ENCODE measurements around the gene AGO4. TPM values are rescaled to one million over a fixed set of nuclear protein-coding genes. Genes with fewer than 3 reads are reported as not detected.

Gene AGO4
- total and polyA plus RNA-seq, 2 donors from 2014 or later, result 3.3 to 12.2 TPM

- intact Hi-C loops (cut with DNase I), result no loop called here
- no peaks in the 10 kb centered on the region for H3K9me3 ChIP-seq (ENCODE audit: control insufficient read depth in 2 of 3, insufficient read depth in 1 of 3, low read length in 3 of 3)
- no peaks in the 10 kb centered on the region for H3K4me1 ChIP-seq (ENCODE audit: control insufficient read depth in 2 of 3, insufficient read depth in 2 of 3, low read depth in 1 of 3, low read length in 3 of 3)
- FAIRE-seq (no peak), DNase-seq (no peak)
- H3K27me3 ChIP-seq (ENCODE audit: control insufficient read depth, insufficient read depth, low read length), result no peaks in the 10 kb centered on the region
- TF ChIP-seq CTCF (IDR thresholded peaks at IDR 0.05; ENCODE audit: borderline replicate concordance, extremely low read depth, insufficient read depth), result no peak
- no peak overlapping the region for H3K9ac ChIP-seq (ENCODE audit: low read length in 3 of 3)
- no peak overlapping the region for H3K4me3 ChIP-seq (ENCODE audit: low read length in 3 of 3)
- H3K36me3 ChIP-seq (ENCODE audit: control insufficient read depth in 2 of 3, insufficient read depth in 3 of 3, low read length in 3 of 3), result peaks cover 2 to 16% (median 13%) of the 10 kb centered on the region in 3 donors
- H3K27ac ChIP-seq (ENCODE audit: low read depth in 2 of 2, low read length in 2 of 2), result no peak overlapping the region
Observed at GRCh38 chr1:35899941-35900340, 92.1 kb downstream of the AGO4 start.

DNA sequence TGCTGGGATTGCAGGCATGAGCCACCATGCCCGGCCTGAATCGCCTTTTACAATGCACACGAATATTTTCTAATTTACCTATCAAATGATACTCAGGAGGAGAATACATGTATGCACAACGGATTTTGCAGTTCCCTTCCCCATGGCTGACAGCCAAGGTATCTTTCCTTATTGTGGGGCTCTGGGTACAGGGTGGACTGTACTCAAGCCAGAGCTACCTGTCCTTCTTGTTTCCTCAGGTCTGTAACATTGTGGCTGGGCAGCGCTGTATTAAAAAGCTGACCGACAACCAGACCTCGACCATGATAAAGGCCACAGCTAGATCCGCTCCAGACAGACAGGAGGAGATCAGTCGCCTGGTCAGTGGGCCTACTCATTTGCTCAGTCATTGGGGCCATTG, 93.4 kb downstream of the AGO4 start:
- FAIRE-seq, result no peak
- Histone ChIP-seq H3K9ac (ENCODE audit: low read length in 3 of 3) (no peak overlapping the region), H3K27ac (ENCODE audit: low read depth in 2 of 2, low read length in 2 of 2) (no peak overlapping the region), H3K4me1 (ENCODE audit: control insufficient read depth in 2 of 3, insufficient read depth in 2 of 3, low read depth in 1 of 3, low read length in 3 of 3) (no peaks in the 10 kb centered on the region), H3K27me3 (ENCODE audit: control insufficient read depth, insufficient read depth, low read length) (no peaks in the 10 kb centered on the region), H3K4me3 (ENCODE audit: low read length in 3 of 3) (no peak overlapping the region), H3K36me3 (ENCODE audit: control insufficient read depth in 2 of 3, insufficient read depth in 3 of 3, low read length in 3 of 3) (peaks cover 2 to 13% (median 13%) of the 10 kb centered on the region in 3 donors), H3K9me3 (ENCODE audit: control insufficient read depth in 2 of 3, insufficient read depth in 1 of 3, low read length in 3 of 3) (no peaks in the 10 kb centered on the region)
- TF ChIP-seq CTCF (IDR thresholded peaks at IDR 0.05; ENCODE audit: borderline replicate concordance, extremely low read depth, insufficient read depth), result no peak
- DNase-seq, result no peak
- intact Hi-C loops (cut with DNase I), result no loop called here

DNA sequence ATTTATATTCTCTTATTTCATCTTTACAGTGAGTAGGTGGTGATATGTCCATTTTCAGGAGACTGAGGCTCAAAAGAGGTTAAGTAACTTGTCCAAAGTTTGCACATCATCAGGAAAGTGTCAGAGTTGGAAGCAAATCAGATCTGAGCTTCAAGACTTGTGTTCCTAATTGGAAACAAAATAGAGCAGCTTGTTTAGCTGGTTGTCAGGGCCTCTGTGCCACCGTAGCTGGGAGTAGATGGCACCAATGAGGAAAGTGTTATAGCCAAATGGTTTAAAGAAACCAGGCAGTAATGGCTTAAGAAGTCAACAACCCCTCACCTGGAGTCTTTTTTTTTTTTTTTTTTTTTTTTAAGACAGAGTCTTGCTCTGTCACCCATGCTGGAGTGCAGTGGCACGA, 94.9 kb downstream of the AGO4 start:
- intact Hi-C loops (cut with DNase I), result no loop called here
- Histone ChIP-seq H3K36me3 (ENCODE audit: control insufficient read depth in 2 of 3, insufficient read depth in 3 of 3, low read length in 3 of 3) (peaks cover 2 to 21% (median 19%) of the 10 kb centered on the region in 3 donors), H3K4me1 (ENCODE audit: control insufficient read depth in 2 of 3, insufficient read depth in 2 of 3, low read depth in 1 of 3, low read length in 3 of 3) (no peaks in the 10 kb centered on the region)

More for the DNA sequence above, 94.9 kb downstream of the AGO4 start:
- Histone ChIP-seq H3K9me3 (ENCODE audit: control insufficient read depth in 2 of 3, insufficient read depth in 1 of 3, low read length in 3 of 3) (no peaks in the 10 kb centered on the region), H3K27ac (ENCODE audit: low read depth in 2 of 2, low read length in 2 of 2) (no peak overlapping the region), H3K9ac (ENCODE audit: low read length in 3 of 3) (no peak overlapping the region), H3K27me3 (ENCODE audit: control insufficient read depth, insufficient read depth, low read length) (no peaks in the 10 kb centered on the region), H3K4me3 (ENCODE audit: low read length in 3 of 3) (no peak overlapping the region)
- DNase-seq (no peak), FAIRE-seq (no peak)
- TF ChIP-seq CTCF (IDR thresholded peaks at IDR 0.05; ENCODE audit: borderline replicate concordance, extremely low read depth, insufficient read depth), result no peak

Other genes starting within 250 kb of the AGO4 start
- 1.0 TPM for gene TFAP2E, start 234.7 kb upstream of the AGO4 start, total RNA-seq
- 0.28 TPM for gene TFAP2E, start 234.7 kb upstream of the AGO4 start, polyA plus RNA-seq (ENCODE audit: insufficient read depth, low read depth, low replicate concordance)
- 44.1 TPM for gene PSMB2, start 166.5 kb upstream of the AGO4 start, total RNA-seq
- gene PSMB2, start 166.5 kb upstream of the AGO4 start, polyA plus RNA-seq (ENCODE audit: insufficient read depth, low read depth, low replicate concordance), result 78.0 TPM
- gene C1orf216, start 89.1 kb upstream of the AGO4 start, total RNA-seq, result 7.4 TPM
- 6.0 TPM for gene C1orf216, start 89.1 kb upstream of the AGO4 start, polyA plus RNA-seq (ENCODE audit: insufficient read depth, low read depth, low replicate concordance)
- 1.1 TPM for gene CLSPN, start 38.0 kb upstream of the AGO4 start, total RNA-seq
- 0.92 TPM for gene CLSPN, start 38.0 kb upstream of the AGO4 start, polyA plus RNA-seq (ENCODE audit: insufficient read depth, low read depth, low replicate concordance)
- 21.4 TPM for gene AGO1, start 75.2 kb downstream of the AGO4 start, total RNA-seq
- 3.3 TPM for gene AGO1, start 75.2 kb downstream of the AGO4 start, polyA plus RNA-seq (ENCODE audit: insufficient read depth, low read depth, low replicate concordance)
- 28.2 TPM for gene AGO3, start 123.1 kb downstream of the AGO4 start, total RNA-seq
- gene AGO3, start 123.1 kb downstream of the AGO4 start, polyA plus RNA-seq (ENCODE audit: insufficient read depth, low read depth, low replicate concordance), result 2.8 TPM

Measured in kidney (tissue), 14 donors.